Stimulated activated CD4-positive, alpha-beta T cell treated with anti-CD3 and anti-CD28 coated beads, Interleukin-4, amount 100 ng/mL, for 4 hours (primary cell): ENCODE results near the gene ADAMTS16.

Experiments
- DNase-seq, 2 experiments: peaks; one replicate each; pipeline ENCODE4 v3.0.0-alpha.2; 2020

ADAMTS16 gene

DNA sequence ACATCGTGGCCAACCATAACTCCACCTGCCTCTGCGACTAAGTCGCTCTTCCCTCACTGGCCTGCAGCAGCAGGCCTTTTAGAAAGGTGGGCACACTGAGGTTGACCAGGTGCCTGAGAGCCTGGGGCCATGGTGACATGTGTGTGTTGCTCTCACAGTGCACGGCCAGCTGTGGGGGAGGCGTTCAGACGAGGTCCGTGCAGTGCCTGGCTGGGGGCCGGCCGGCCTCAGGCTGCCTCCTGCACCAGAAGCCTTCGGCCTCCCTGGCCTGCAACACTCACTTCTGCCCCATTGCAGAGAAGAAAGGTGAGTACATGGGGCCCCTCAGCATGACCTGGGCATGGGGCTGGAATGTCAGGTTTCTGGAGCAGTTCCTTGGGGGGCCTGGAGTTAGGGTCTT is 177.8 kb downstream of the ADAMTS16 start:
- DNase-seq = no peak

- no peak for DNase-seq
Measured at GRCh38 chr5:5318426-5319190, 178.5 kb downstream of the ADAMTS16 start.

DNA sequence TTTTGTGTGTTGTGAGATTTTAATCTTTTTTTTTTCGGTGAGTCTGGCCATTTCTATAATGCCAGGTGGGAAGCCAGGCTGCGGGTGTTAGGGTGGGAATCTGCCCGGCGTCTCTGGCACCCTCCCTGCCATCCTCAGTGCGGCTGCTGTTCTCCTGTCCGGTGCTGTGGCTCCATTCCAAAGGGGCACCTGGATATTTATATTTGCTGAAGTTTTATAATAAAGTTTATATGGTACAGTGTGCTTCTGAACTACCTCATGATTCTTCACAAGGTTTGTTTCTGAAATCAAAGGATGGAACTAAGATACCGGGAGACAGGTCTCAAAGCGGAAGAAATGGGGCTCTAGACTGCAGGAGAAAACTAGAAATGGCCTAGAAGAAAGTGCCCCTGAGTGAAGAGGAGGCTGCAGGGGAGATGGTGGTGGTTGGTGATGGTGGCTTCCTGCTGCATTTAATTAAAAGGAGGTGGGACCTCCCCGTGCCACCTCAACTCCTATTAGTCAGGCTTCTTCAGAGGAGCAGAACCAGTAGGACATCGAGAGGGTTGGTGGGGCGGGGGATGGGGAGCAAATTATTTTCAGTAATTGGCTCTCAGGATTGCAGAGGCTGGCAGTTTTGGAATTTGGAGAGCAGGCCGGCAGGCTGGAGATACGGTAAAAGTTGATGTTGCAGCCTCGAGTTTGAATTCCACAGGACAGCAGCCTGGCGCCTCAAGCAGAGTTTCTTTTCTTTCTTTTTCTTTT is 180.1 kb downstream of the ADAMTS16 start:
- DNase-seq = no peak

DNA sequence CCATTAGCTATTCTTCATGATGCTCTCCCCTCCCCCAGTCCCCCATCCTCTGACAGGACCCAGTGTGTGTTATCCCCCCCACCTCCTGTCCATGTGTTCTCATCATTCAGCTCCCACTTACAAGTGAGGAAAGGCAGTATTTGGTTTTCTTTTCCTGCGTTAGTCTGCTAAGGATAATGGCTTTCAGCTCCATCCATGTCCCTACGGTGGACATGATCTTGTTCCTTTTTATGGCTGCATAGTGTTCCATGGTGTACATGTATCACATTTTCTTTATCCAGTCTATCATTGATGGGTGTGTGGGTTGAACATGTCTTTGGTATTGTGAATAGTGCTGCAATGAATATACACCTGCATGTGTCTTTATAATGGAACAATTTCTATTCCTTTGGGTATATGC is 181.0 kb downstream of the ADAMTS16 start:
- DNase-seq = no peak

GRCh38 chr5:5323551-5323950 is 183.4 kb downstream of the ADAMTS16 start:
- no peak for DNase-seq

DNA sequence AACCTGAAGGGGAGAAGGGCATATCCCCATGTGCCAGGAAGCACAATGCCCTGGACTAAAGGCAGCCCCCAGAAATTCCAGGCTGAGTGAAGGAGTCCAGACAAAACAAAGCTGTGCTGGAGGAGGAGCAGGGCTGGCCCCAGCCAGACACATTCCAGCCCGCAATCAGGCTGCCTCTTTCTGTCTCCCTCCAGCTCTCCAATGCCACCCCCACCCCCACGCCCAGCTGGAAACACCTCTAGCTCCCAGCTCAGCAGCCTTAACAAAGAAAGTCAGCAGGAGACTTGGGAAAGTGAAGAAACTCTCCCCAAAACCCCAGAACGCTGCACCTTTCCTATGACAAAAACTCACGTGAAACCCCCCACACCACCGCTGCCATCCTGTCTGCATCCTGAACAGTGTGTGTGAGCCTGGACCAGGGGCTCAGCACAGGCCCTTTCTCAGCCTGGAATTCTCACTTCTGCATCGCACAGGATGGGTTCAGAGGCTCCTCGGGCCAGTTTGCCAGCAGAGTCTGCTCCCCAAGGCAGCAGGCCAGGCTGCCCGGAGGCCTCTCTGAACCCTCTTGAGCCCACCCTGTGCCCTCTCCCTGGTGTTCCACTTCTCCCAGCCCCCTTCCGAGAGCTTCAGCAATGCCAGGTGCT is 186.1 kb downstream of the ADAMTS16 start:
- no peak for DNase-seq

DNA sequence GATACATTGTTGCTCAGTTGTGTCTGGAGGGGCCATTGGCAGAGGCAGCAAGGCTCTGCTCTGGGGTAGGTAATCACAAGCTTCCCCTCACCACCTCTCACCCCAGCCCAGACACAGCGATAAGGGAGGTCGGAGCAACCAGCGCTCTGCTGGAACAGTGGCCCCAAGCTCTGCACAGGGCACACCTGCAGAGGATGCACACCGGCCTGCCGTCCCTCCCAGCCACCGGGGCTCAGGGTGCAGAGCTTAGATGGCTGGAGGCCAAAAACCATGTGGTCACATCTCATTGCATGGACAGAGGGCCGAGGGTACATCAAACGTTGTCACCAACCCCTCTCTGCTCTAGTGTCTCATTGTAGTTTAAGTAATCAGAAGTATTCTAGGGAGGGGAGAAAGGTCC is 187.0 kb downstream of the ADAMTS16 start:
- DNase-seq = no peak

- DNase-seq = no peak
Measured at GRCh38 chr5:5330728-5331452, 190.8 kb downstream of the ADAMTS16 start.

GRCh38 chr5:5331848-5332247 is 191.7 kb downstream of the ADAMTS16 start:
- DNase-seq = no peak

GRCh38 chr5:5332287-5332686 is 192.2 kb downstream of the ADAMTS16 start:
- no peak for DNase-seq

DNA sequence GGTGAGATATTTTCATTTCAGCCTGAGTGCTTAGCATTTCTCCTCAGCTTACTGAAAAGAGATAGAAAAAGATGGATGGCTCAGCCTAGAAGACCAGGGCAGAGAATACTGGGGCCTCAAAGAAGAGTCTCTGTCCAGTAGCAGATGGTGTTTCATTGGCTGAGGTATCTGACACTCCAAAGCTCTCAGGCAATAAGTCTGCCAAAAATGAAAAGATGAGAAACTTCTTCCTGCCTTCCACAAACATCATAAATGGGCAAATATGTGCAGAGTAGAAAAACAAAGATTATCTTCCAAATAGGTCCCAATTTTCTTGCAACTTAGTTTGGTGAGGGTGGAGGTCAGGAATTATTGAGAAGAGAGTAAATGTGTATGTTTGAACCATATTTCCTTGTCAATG is 195.0 kb downstream of the ADAMTS16 start:
- no peak for DNase-seq

DNA sequence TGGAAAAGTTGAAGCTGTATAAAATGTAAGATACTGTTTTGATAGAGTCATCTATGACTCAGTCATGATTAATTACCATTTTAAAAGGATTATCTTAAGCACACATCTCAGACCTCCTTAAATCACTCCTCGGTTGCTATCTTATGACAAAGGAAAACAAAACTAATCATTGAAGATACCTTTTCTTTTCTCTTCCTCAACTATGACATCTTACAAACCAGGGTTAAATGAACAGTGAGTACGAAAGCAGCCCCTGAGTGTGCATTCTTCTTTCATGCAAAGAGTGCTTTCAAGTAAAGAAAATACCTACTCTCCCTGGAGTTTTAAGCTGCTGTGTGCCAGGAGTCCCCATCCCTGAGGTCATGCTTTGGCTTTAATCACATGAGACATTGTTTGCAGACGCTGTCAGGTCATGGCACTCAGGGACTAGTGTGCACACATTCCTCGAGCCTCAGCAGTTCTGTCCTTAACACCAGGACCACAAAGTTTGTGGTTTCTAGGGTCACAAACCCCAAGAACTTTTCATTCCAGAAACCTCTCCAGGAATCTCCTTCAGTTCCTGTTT is 195.7 kb downstream of the ADAMTS16 start:
- no peak for DNase-seq

DNA sequence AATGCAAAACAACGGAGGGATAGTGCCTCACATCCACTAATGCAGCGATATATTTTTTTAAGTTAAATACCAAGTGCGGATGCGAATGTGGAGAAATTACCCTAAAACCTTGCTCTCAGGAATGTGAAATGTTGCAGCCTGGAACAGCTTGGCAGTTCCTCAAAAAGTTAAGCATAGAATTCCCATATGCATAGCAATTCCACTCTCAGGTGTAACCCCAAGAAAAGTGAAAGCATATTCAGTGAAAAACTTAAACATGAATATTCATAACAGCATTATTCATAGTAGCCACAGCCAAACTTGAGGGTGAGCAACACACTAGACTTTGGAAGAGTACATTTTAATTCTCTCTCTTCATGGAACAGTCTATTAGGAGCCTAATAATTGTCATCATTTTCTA is 199.1 kb downstream of the ADAMTS16 start:
- no peak for DNase-seq

GRCh38 chr5:5340206-5340729 is 200.1 kb downstream of the ADAMTS16 start:
- no peak for DNase-seq

- DNase-seq = no peak
Measured at GRCh38 chr5:5341531-5342292, 201.6 kb downstream of the ADAMTS16 start.

DNA sequence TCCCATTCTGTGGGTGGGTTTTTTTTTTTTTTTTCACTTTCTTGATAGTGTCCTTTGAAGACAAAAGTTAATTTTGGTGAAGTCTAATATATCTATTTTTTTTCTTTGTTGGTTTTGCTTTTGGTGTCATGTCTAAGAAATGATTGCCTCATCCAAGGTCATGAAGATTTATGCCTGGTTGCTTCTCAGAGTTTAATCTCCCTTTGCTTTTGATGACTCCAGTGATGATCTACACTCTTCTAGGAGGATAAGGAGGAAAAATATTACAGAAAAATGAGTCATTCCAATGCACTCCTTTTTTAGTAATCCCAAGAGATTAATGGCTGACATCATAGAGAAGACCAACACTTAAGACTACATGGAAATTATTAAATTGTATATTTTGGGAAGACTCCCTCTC is 202.7 kb downstream of the ADAMTS16 start:
- no peak for DNase-seq

GRCh38 chr5:5343568-5343967 is 203.4 kb downstream of the ADAMTS16 start:
- no peak for DNase-seq

- DNase-seq = no peak
Measured at GRCh38 chr5:5344051-5344571, 204.0 kb downstream of the ADAMTS16 start.

- no peak for DNase-seq
Measured at GRCh38 chr5:5344606-5345005, 204.5 kb downstream of the ADAMTS16 start.

- DNase-seq = no peak
Measured at GRCh38 chr5:5347442-5347841, 207.3 kb downstream of the ADAMTS16 start.

- DNase-seq = no peak
Measured at GRCh38 chr5:5348135-5348534, 208.0 kb downstream of the ADAMTS16 start.

- no peak for DNase-seq
Measured at GRCh38 chr5:5348576-5348975, 208.4 kb downstream of the ADAMTS16 start.
